Vagina (tissue), 2 donors: ENCODE results near the gene MTA2.

ENCODE experiments used
- POLR2AphosphoS5 ChIP-seq, 2 donors: sonication (generic); formaldehyde crosslinking; IDR thresholded peaks; one replicate each; pipeline ENCODE4 v1.9.0; 2017; ENCODE audit warnings: antibody characterized with exemption in 2 of 2, mild to moderate bottlenecking in 2 of 2, low read depth in 1 of 2; ENCODE audit not compliant: insufficient read depth in 1 of 2
- TF ChIP-seq, protein P1 (sequence below), 3 experiments: fragments of 450-650 bp in 2 of 3; fragments of 200-600 bp in 1 of 3; sonication (generic) in 1 of 3; IDR thresholded peaks; one replicate each; pipeline ENCODE4 v1.5.1; 2017 to 2019; ENCODE audit warnings: antibody characterized with exemption in 3 of 3, mild to moderate bottlenecking in 2 of 3, moderate library complexity in 2 of 3

DNA sequence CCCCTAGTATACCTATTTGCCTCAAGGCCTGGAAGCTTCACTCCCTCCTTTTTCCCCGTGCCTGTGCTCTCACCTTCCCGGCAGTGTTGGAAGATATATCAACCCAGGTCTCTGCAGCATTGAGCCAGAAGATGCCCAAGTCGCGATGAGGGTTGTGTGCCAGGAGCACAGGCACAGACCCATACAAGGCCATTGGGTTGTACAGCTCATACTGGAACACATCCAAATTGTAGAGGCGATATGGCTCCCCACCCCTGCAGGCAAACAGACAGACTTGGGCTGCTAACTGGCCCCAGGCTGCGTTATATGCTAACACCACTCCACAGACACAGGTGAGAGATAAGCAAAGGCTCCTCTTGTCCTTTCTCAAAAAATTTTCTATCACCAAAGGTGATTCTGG lies 30.8 kb upstream of the MTA2 start:
- TF ChIP-seq POLR2AphosphoS5 (IDR thresholded peaks at IDR 0.05; ENCODE audit: insufficient read depth in 1 of 2, low read depth in 1 of 2): no peak
- TF ChIP-seq, protein P1, sequence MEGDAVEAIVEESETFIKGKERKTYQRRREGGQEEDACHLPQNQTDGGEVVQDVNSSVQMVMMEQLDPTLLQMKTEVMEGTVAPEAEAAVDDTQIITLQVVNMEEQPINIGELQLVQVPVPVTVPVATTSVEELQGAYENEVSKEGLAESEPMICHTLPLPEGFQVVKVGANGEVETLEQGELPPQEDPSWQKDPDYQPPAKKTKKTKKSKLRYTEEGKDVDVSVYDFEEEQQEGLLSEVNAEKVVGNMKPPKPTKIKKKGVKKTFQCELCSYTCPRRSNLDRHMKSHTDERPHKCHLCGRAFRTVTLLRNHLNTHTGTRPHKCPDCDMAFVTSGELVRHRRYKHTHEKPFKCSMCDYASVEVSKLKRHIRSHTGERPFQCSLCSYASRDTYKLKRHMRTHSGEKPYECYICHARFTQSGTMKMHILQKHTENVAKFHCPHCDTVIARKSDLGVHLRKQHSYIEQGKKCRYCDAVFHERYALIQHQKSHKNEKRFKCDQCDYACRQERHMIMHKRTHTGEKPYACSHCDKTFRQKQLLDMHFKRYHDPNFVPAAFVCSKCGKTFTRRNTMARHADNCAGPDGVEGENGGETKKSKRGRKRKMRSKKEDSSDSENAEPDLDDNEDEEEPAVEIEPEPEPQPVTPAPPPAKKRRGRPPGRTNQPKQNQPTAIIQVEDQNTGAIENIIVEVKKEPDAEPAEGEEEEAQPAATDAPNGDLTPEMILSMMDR (IDR thresholded peaks at IDR 0.05): no peak
